K562 (cell line): ENCODE results near the gene LRMDA. TPM values are rescaled to one million over a fixed set of nuclear protein-coding genes. Genes with fewer than 3 reads are reported as not detected.

ENCODE experiments used
- ATAC-seq: fragments of 200-7000 bp; cut with Tn5 transposase; 3 replicates; pipeline ENCODE4 v1.9.1; 2020; ENCODE audit warnings: moderate library complexity
- BruUV-seq: library from RNA; stranded (reverse); fragments of 400-500 nt; replicated peaks from 2 replicates; lab custom pipeline; 2021; lab: Mats Ljungman, UMichigan
- CTCF ChIA-PET: fragments of 300-600 bp; formaldehyde crosslinking; extraction: SDS; loops from one replicate; lab custom pipeline; 2021; ENCODE audit warnings: low intra/inter-chr PET ratio; lab: Yijun Ruan, JAX
- POLR2A ChIA-PET: fragments of 300-600, 350-650 bp; sonication (Branson Sonifier 250); formaldehyde crosslinking; extraction: SDS; loops from one replicate; lab custom pipeline; 2021; ENCODE audit warnings: antibody characterized with exemption, inconsistent platforms; lab: Yijun Ruan, JAX
- DNase-seq, 4 experiments: peaks; one replicate each; pipeline versions ENCODE4 v3.0.0 to v3.0.0-alpha.2; 2011 to 2018; ENCODE audit warnings: low spot score in 3 of 4, mixed read lengths in 3 of 4; ENCODE audit errors: extremely low read depth in 1 of 4
- FAIRE-seq: peaks from 2 replicates; lab custom pipeline; 2011; peaks lifted over from hg19 to GRCh38; lab: Jason Lieb, UNC
- H2AFZ ChIP-seq: 2 replicates; pipeline ENCODE4 v1.6.0; 2011; ENCODE audit warnings: low read depth, low read length, control low read depth, inconsistent platforms
- H3K27ac ChIP-seq: fragments of 200-600 bp; 3 replicates; pipeline ENCODE4 v1.8.0; 2011; ENCODE audit warnings: low read depth, mild to moderate bottlenecking, control low read depth, inconsistent platforms, low read length, moderate library complexity, mixed read lengths; ENCODE audit errors: extremely low read depth
- H3K27me3 ChIP-seq, 2 experiments: fragments of 300-600 bp in 1 of 2; 2 replicates in 1 of 2; 3 replicates in 1 of 2; pipeline versions ENCODE4 v1.6.0 to v1.8.0; 2011; ENCODE audit warnings: inconsistent platforms in 2 of 2, low read length in 2 of 2, mild to moderate bottlenecking in 1 of 2, mixed read lengths in 1 of 2, moderate library complexity in 1 of 2; ENCODE audit not compliant: control insufficient read depth in 2 of 2, insufficient read depth in 2 of 2
- H3K36me3 ChIP-seq: fragments of 300-600 bp; 3 replicates; pipeline ENCODE4 v1.8.0; 2011; ENCODE audit warnings: mild to moderate bottlenecking, low read length, inconsistent platforms; ENCODE audit not compliant: control insufficient read depth, insufficient read depth
- H3K4me1 ChIP-seq, 2 experiments: fragments of 200-600 bp in 1 of 2; replicated peaks in 1 of 2; 2 replicates in 1 of 2; 3 replicates in 1 of 2; pipeline versions ENCODE4 v1.5.1 to v1.8.0; 2011; ENCODE audit warnings: inconsistent platforms in 2 of 2, low read length in 2 of 2, mild to moderate bottlenecking in 1 of 2, mixed read lengths in 1 of 2, moderate library complexity in 1 of 2; ENCODE audit not compliant: control insufficient read depth in 2 of 2, insufficient read depth in 2 of 2
- H3K4me2 ChIP-seq: 2 replicates; pipeline ENCODE4 v1.6.1; 2011; ENCODE audit warnings: low read length, control low read depth, inconsistent platforms, mixed read lengths; ENCODE audit not compliant: insufficient read depth
- H3K4me3 ChIP-seq: fragments of 200-600 bp; sonication (generic), shearing (Covaris generic); 2 replicates; pipeline ENCODE4 v1.5.1; 2016; ENCODE audit warnings: control low read depth, inconsistent platforms
- H3K79me2 ChIP-seq: fragments of 200-600 bp; 3 replicates; pipeline ENCODE4 v1.8.0; 2011; ENCODE audit warnings: low read length, inconsistent platforms; ENCODE audit not compliant: control insufficient read depth, insufficient read depth
- H3K9ac ChIP-seq, 2 experiments: 2 replicates each; pipeline versions ENCODE4 v1.6.0 to v1.6.1; 2011; ENCODE audit warnings: low read depth in 2 of 2, low read length in 2 of 2, control low read depth in 1 of 2, inconsistent platforms in 1 of 2, mild to moderate bottlenecking in 1 of 2, mixed read lengths in 1 of 2; ENCODE audit not compliant: insufficient read depth in 1 of 2
- H3K9me1 ChIP-seq: one replicate; pipeline ENCODE4 v1.6.0; 2011; ENCODE audit warnings: inconsistent platforms, mild to moderate bottlenecking, low read length, moderate library complexity; ENCODE audit not compliant: control insufficient read depth, insufficient read depth
- H3K9me3 ChIP-seq: replicated peaks from 2 replicates; pipeline ENCODE4 v1.5.1; 2011; ENCODE audit warnings: low read depth, low read length, inconsistent platforms; ENCODE audit not compliant: control insufficient read depth, insufficient read depth
- H4K20me1 ChIP-seq: replicated peaks from 2 replicates; pipeline ENCODE4 v1.6.1; 2011; ENCODE audit warnings: low read length, inconsistent platforms, mixed read lengths; ENCODE audit not compliant: control insufficient read depth, insufficient read depth
- CEBPG ChIP-seq, 3 experiments: fragments of 200-800 bp in 1 of 3; sonication (Bioruptor generic) in 1 of 3; sonication (generic) in 1 of 3; formaldehyde crosslinking in 1 of 3; IDR thresholded peaks in 2 of 3; conservative IDR thresholded peaks in 1 of 3; 2 replicates each; pipeline versions ENCODE4 v1.6.1 to v1.8.0; 2016 to 2022; ENCODE audit warnings: missing compliant biosample characterization in 2 of 3, missing genetic modification characterization in 2 of 3, mild to moderate bottlenecking in 1 of 3, missing genetic modification reagents in 1 of 3
- CGGBP1 ChIP-seq: fragments of 250-450 bp; sonication (Bioruptor Pico); IDR thresholded peaks from 2 replicates; pipeline ENCODE4 v1.9.0; 2021; ENCODE audit warnings: mild to moderate bottlenecking
- CTCF ChIP-seq, 3 experiments: IDR thresholded peaks in 2 of 3; conservative IDR thresholded peaks in 1 of 3; 2 replicates each; pipeline ENCODE4 v1.5.1; 2011 to 2012; ENCODE audit warnings: low read length in 3 of 3, mild to moderate bottlenecking in 3 of 3, control low read depth in 2 of 3, improper control_type of control experiment in 1 of 3, inconsistent platforms in 1 of 3, low read depth in 1 of 3, mixed read lengths in 1 of 3, moderate library complexity in 1 of 3; ENCODE audit not compliant: insufficient read depth in 2 of 3
- EHMT2 ChIP-seq: fragments of 450-650 bp; IDR thresholded peaks from 2 replicates; pipeline ENCODE4 v1.6.1; 2018; ENCODE audit warnings: antibody characterized with exemption
- GTF2E2 ChIP-seq: fragments of 200-800 bp; sonication (Bioruptor generic); IDR thresholded peaks from 2 replicates; pipeline ENCODE4 v1.6.1; 2016; ENCODE audit warnings: missing genetic modification characterization, missing compliant biosample characterization
- HMG20A ChIP-seq: fragments of 450-650 bp; formaldehyde crosslinking; conservative IDR thresholded peaks from 2 replicates; pipeline ENCODE4 v1.4.0; 2020; ENCODE audit warnings: mild to moderate bottlenecking, mixed read lengths
- HMGN3 ChIP-seq: IDR thresholded peaks from 2 replicates; pipeline ENCODE4 v1.6.1; 2011; ENCODE audit warnings: borderline replicate concordance, low read depth, mild to moderate bottlenecking, mixed read lengths, low read length; ENCODE audit not compliant: insufficient read length; ENCODE audit errors: extremely low read depth
- ID3 ChIP-seq, 2 experiments: fragments of 250-450 bp in 1 of 2; fragments of 450-650 bp in 1 of 2; sonication (Bioruptor Pico) in 1 of 2; IDR thresholded peaks; 2 replicates each; pipeline versions ENCODE4 v1.6.1 to v1.8.0; 2016 to 2021; ENCODE audit warnings: mild to moderate bottlenecking in 2 of 2, moderate library complexity in 2 of 2, missing compliant biosample characterization in 1 of 2, missing genetic modification characterization in 1 of 2
- ILK ChIP-seq: fragments of 450-650 bp; IDR thresholded peaks from 2 replicates; pipeline ENCODE4 v1.6.1; 2016; ENCODE audit warnings: missing genetic modification characterization, low read depth, mild to moderate bottlenecking, missing compliant biosample characterization, moderate library complexity, borderline replicate concordance
- NONO ChIP-seq, 2 experiments: fragments of 200-400 bp in 1 of 2; fragments of 450-650 bp in 1 of 2; formaldehyde crosslinking in 1 of 2; IDR thresholded peaks; 2 replicates each; pipeline ENCODE4 v1.6.1; 2017; ENCODE audit warnings: low read depth in 2 of 2, mild to moderate bottlenecking in 2 of 2, moderate library complexity in 2 of 2, low read length in 1 of 2
- POU5F1 ChIP-seq: fragments of 150-350 bp; IDR thresholded peaks from 2 replicates; pipeline ENCODE4 v1.6.1; 2014; ENCODE audit warnings: borderline replicate concordance, low read length, low read depth, mild to moderate bottlenecking; ENCODE audit not compliant: partially characterized antibody
- PYGO2 ChIP-seq: fragments of 450-650 bp; IDR thresholded peaks from 2 replicates; pipeline ENCODE4 v1.6.1; 2016; ENCODE audit warnings: mild to moderate bottlenecking, missing genetic modification characterization, moderate library complexity, missing compliant biosample characterization
- ZFP91 ChIP-seq: sonication (generic); formaldehyde crosslinking; IDR thresholded peaks from 2 replicates; pipeline ENCODE4 v1.8.0; 2022; ENCODE audit warnings: mild to moderate bottlenecking, missing genetic modification reagents
- ZNF408 ChIP-seq: fragments of 250-450 bp; sonication (Bioruptor Pico); IDR thresholded peaks from 2 replicates; pipeline ENCODE4 v1.4.0; 2020; ENCODE audit warnings: low read depth, mild to moderate bottlenecking, moderate library complexity
- WGBS: fragments of 100-300 bp; shearing (Covaris generic); methylation state at CpG from one replicate; pipeline ENCODE4 v1.1.6; 2016; ENCODE audit warnings: low coverage, mixed read lengths; ENCODE audit not compliant: insufficient coverage; ENCODE audit errors: missing lambda C conversion rate; 5-methylcytosine and 5-hydroxymethylcytosine counted together
- in situ Hi-C: fragments of 300-500 bp; cut with MboI; formaldehyde crosslinking; loops from 4 replicates; pipeline ENCODE4 v1.15.0; 2018; ENCODE audit warnings: inconsistent platforms, mixed read lengths
- intact Hi-C: fragments of 100-400 bp; cut with micrococcal nuclease; formaldehyde crosslinking; loops from 2 replicates; pipeline ENCODE4 v1.14.2; 2022
- polyA plus RNA-seq, 8 experiments: library from polyadenylated mRNA; depleted of rRNA in 4 of 8; stranded (reverse) in 5 of 8; unstranded in 3 of 8; fragments of >200 nt; fragmentation: Nextera tagmentation in 2 of 8; fragmentation: Illumina TruSeq in 1 of 8; extraction: Ambion mirVana in 2 of 8; extraction: Trizol in 1 of 8; gene quantifications; 2 replicates each; pipeline versions ENCODE4 v1.2.1 to v1.2.3, GENCODE V29; 2011 to 2014; ENCODE audit warnings: inconsistent platforms in 1 of 8, missing spikeins in 1 of 8
- total RNA-seq, 7 experiments: library from RNA; depleted of rRNA in 6 of 7; stranded (reverse); fragments of >200 nt in 6 of 7; fragmentation: Illumina TruSeq in 2 of 7; extraction: Trizol in 2 of 7; gene quantifications; 2 replicates each; pipeline versions ENCODE4 v1.2.1 to v1.2.3, GENCODE V29; 2011 to 2021; ENCODE audit warnings: low replicate concordance in 1 of 7

LRMDA gene
- total and polyA plus RNA-seq, 9 of the 15 experiments (the other 6 are each of a cell fraction or from before 2014, with no cell fraction given) = 0.25 TPM; not detected in 8

- CTCF ChIA-PET = no interaction called here
- intact Hi-C loops = no loop called here
- Histone ChIP-seq H3K4me1 (no peaks in the 10 kb centered on the region), H3K4me2 (no peak overlapping the region), H3K9me1 (no peaks in the 10 kb centered on the region)
- TF ChIP-seq POU5F1 (no peak), CGGBP1 (no peak), EHMT2 (no peak), GTF2E2 (tag) (no peak), ILK (tag) (no peak), ID3 (CRISPR knock-in tag; IDR thresholded peaks at IDR 0.05) (no peak), ID3 (tag; IDR thresholded peaks at IDR 0.05) (no peak), NONO (IDR thresholded peaks at IDR 0.05; ENCODE audit: low read depth in 2 of 2, low read length in 1 of 2) (no peak), ZNF408 (no peak), HMGN3 (no peak), CEBPG (CRISPR knock-in tag; IDR thresholded peaks at IDR 0.05) (no peak), CEBPG (tag; conservative IDR thresholded peaks at IDR 0.05 in 1 of 2, IDR thresholded peaks at IDR 0.05 in 1 of 2) (no peak), CTCF (IDR thresholded peaks at IDR 0.05 in 2 of 3, conservative IDR thresholded peaks at IDR 0.05 in 1 of 3; ENCODE audit: insufficient read depth in 2 of 3, low read depth in 1 of 3, low read length in 3 of 3) (no peak), PYGO2 (no peak), HMG20A (no peak), ZFP91 (CRISPR knock-in tag) (no peak)
- TF ChIP-seq, all 486 proteins: peak for 0
- Histone ChIP-seq H3K36me3 (no peaks in the 10 kb centered on the region), H4K20me1 (no peaks in the 10 kb centered on the region), H2AFZ (no peak overlapping the region), H3K79me2 (no peaks in the 10 kb centered on the region), H3K4me3 (no peak overlapping the region), H3K27me3 (peaks cover 0 to 5% of the 10 kb centered on the region in 2 experiments; a peak in 1 of 5 replicates), H3K9me3 (no peaks in the 10 kb centered on the region), H3K9ac (no peak overlapping the region), H3K27ac (no peak overlapping the region)
- no peak for FAIRE-seq
- no TSS peak for BruUV-seq
- no peak for ATAC-seq
- POLR2A ChIA-PET = interaction anchor here (1.1 kb wide), 1 partner anchor 14 kb away, joined by 3 read pairs; no protein-coding TSS in a partner anchor
- WGBS = 0% methylated on average over 2 of the region's 2 CpGs
- DNase-seq = no peak
- in situ Hi-C loops = no loop called here
Measured at GRCh38 chr10:75472685-75473084, 41.3 kb downstream of the LRMDA start.
